A549 (cell line): ENCODE measurements around the gene GBX2. TPM values are rescaled to one million over a fixed set of nuclear protein-coding genes. Genes with fewer than 3 reads are reported as not detected.

Experiments used
- ATAC-seq, 2 experiments: fragments of 200-7000 bp in 1 of 2; fragments of >200 bp in 1 of 2; cut with Nextera tagmentation in 1 of 2; cut with Tn5 transposase in 1 of 2; 3 replicates each; pipeline versions ENCODE4 v1.8.0 to v1.9.1; 2018 to 2020; ENCODE audit warnings: mild to moderate bottlenecking in 1 of 2, moderate library complexity in 1 of 2
- CTCF ChIA-PET: fragments of 300-600 bp; sonication (Branson Sonifier 250); formaldehyde crosslinking; extraction: SDS; loops from one replicate; lab custom pipeline; 2021; ENCODE audit warnings: antibody characterized with exemption, inconsistent platforms; lab: Yijun Ruan, JAX
- POLR2A ChIA-PET: fragments of 350-600 bp; formaldehyde crosslinking; extraction: SDS; loops from one replicate; lab custom pipeline; 2021; ENCODE audit warnings: antibody characterized with exemption, inconsistent platforms; lab: Yijun Ruan, JAX
- DNase-seq, 2 experiments: peaks; one replicate each; pipeline versions ENCODE4 v3.0.0 to v3.0.0-alpha.2; 2011 to 2016; ENCODE audit warnings: low read depth in 1 of 2, low spot score in 1 of 2
- FAIRE-seq: peaks from 2 replicates; lab custom pipeline; 2011; peaks lifted over from hg19 to GRCh38; lab: Jason Lieb, UNC
- H3K27ac ChIP-seq, 2 experiments: fragments of >200 bp; sonication (Bioruptor Twin); formaldehyde crosslinking; 3 replicates each; pipeline ENCODE4 v1.5.1; 2016 to 2017
- H3K4me1 ChIP-seq: fragments of >200 bp; sonication (Bioruptor Twin); formaldehyde crosslinking; 3 replicates; pipeline ENCODE4 v1.6.1; 2016
- H3K4me2 ChIP-seq: fragments of >200 bp; sonication (Bioruptor Twin); formaldehyde crosslinking; 3 replicates; pipeline ENCODE4 v1.6.1; 2016
- H3K4me3 ChIP-seq: fragments of >200 bp; sonication (Bioruptor Twin); formaldehyde crosslinking; 3 replicates; pipeline ENCODE4 v1.5.1; 2016
- H3K9me3 ChIP-seq: fragments of >200 bp; sonication (Bioruptor Twin); formaldehyde crosslinking; 3 replicates; pipeline ENCODE4 v1.6.1; 2016
- ATOH8 ChIP-seq: fragments of 250-450 bp; sonication (Bioruptor Pico); IDR thresholded peaks from 2 replicates; pipeline ENCODE4 v1.5.0; 2020; ENCODE audit warnings: low read depth, mild to moderate bottlenecking, moderate library complexity
- BHLHE40 ChIP-seq: IDR thresholded peaks from 2 replicates; pipeline ENCODE4 v1.6.1; 2012; ENCODE audit warnings: low read depth, low read length, inconsistent platforms
- CBX2 ChIP-seq: fragments of 200-600 bp; sonication (generic); IDR thresholded peaks from 2 replicates; pipeline ENCODE4 v1.6.1; 2016; ENCODE audit warnings: low read depth, mild to moderate bottlenecking, borderline replicate concordance
- CEBPB ChIP-seq, 2 experiments: fragments of >200 bp in 1 of 2; sonication (Bioruptor Twin) in 1 of 2; formaldehyde crosslinking in 1 of 2; IDR thresholded peaks; 2 replicates each; pipeline ENCODE4 v1.6.1; 2012 to 2016
- CHD4 ChIP-seq: fragments of 200-600 bp; sonication (generic); IDR thresholded peaks from 2 replicates; pipeline ENCODE4 v1.6.1; 2016; ENCODE audit warnings: antibody characterized with exemption, mild to moderate bottlenecking, borderline replicate concordance
- CTCF ChIP-seq: fragments of >200 bp; sonication (Bioruptor Twin); formaldehyde crosslinking; IDR thresholded peaks from 3 replicates; pipeline ENCODE4 v1.5.1; 2016
- ELK1 ChIP-seq: fragments of 150-350 bp; IDR thresholded peaks from 2 replicates; pipeline ENCODE4 v1.6.1; 2014; ENCODE audit warnings: low read depth, mild to moderate bottlenecking, low read length
- FOXS1 ChIP-seq: fragments of 250-450 bp; sonication (Bioruptor Pico); IDR thresholded peaks from 2 replicates; pipeline ENCODE4 v1.5.0; 2020; ENCODE audit warnings: mild to moderate bottlenecking, moderate library complexity
- GATA3 ChIP-seq: IDR thresholded peaks from 2 replicates; pipeline ENCODE4 v1.6.1; 2012; ENCODE audit warnings: borderline replicate concordance
- HDAC2 ChIP-seq: fragments of 200-600 bp; sonication (generic); IDR thresholded peaks from 2 replicates; pipeline ENCODE4 v1.6.1; 2016
- HOXB13 ChIP-seq: fragments of 250-450 bp; sonication (Bioruptor Pico); IDR thresholded peaks from 2 replicates; pipeline ENCODE4 v1.5.0; 2020; ENCODE audit warnings: low read depth, mild to moderate bottlenecking, moderate library complexity
- JUN ChIP-seq, 2 experiments: fragments of >200 bp; sonication (Bioruptor Twin); formaldehyde crosslinking; IDR thresholded peaks; 2 replicates in 1 of 2; 3 replicates in 1 of 2; pipeline ENCODE4 v1.6.1; 2016 to 2017
- KDM1A ChIP-seq: fragments of 200-600 bp; sonication (generic); IDR thresholded peaks from 2 replicates; pipeline ENCODE4 v1.6.1; 2016; ENCODE audit warnings: low read depth, mild to moderate bottlenecking
- MAX ChIP-seq: IDR thresholded peaks from 2 replicates; pipeline ENCODE4 v1.6.1; 2012
- MYC ChIP-seq: IDR thresholded peaks from 2 replicates; pipeline ENCODE4 v1.6.1; 2012; ENCODE audit warnings: mild to moderate bottlenecking, inconsistent platforms, low read length, improper control_type of control experiment, borderline replicate concordance
- NFE2L2 ChIP-seq: fragments of 150-350 bp; conservative IDR thresholded peaks from 2 replicates; pipeline ENCODE4 v1.6.1; 2014; ENCODE audit warnings: low read length
- POLR2A ChIP-seq: IDR thresholded peaks from 2 replicates; pipeline ENCODE4 v1.6.1; 2012; ENCODE audit warnings: mild to moderate bottlenecking, low read length
- RAD21 ChIP-seq, 2 experiments: fragments of >200 bp in 1 of 2; sonication (Bioruptor Twin) in 1 of 2; formaldehyde crosslinking in 1 of 2; IDR thresholded peaks in 1 of 2; conservative IDR thresholded peaks in 1 of 2; 2 replicates in 1 of 2; 3 replicates in 1 of 2; pipeline ENCODE4 v1.6.1; 2012 to 2018; ENCODE audit warnings: inconsistent platforms in 1 of 2
- RARB ChIP-seq: fragments of 250-450 bp; sonication (Bioruptor Pico); IDR thresholded peaks from 2 replicates; pipeline ENCODE4 v1.8.0; 2021; ENCODE audit warnings: mild to moderate bottlenecking, moderate library complexity
- REST ChIP-seq: fragments of 200-600 bp; sonication (generic); IDR thresholded peaks from 2 replicates; pipeline ENCODE4 v1.6.1; 2016; ENCODE audit warnings: antibody characterized with exemption, mild to moderate bottlenecking, moderate library complexity
- TP53 ChIP-seq: fragments of 250-450 bp; sonication (Bioruptor Pico); IDR thresholded peaks from 2 replicates; pipeline ENCODE4 v1.5.0; 2021; ENCODE audit warnings: mild to moderate bottlenecking, moderate library complexity
- USF2 ChIP-seq: fragments of 450-650 bp; IDR thresholded peaks from 2 replicates; pipeline ENCODE4 v1.6.1; 2014; ENCODE audit warnings: antibody characterized with exemption
- ZNF302 ChIP-seq: fragments of 250-450 bp; sonication (Bioruptor Pico); IDR thresholded peaks from 2 replicates; pipeline ENCODE4 v1.9.0; 2021; ENCODE audit warnings: inconsistent platforms, mild to moderate bottlenecking, moderate library complexity
- ZSCAN20 ChIP-seq: fragments of 250-450 bp; sonication (Bioruptor Pico); IDR thresholded peaks from 2 replicates; pipeline ENCODE4 v1.8.0; 2022; ENCODE audit warnings: mild to moderate bottlenecking, moderate library complexity
- WGBS: methylation state at CpG from one replicate; pipeline ENCODE4 v1.1.6; 2017; ENCODE audit errors: missing lambda C conversion rate; 5-methylcytosine and 5-hydroxymethylcytosine counted together
- polyA plus RNA-seq, 4 experiments: library from polyadenylated mRNA; depleted of rRNA in 3 of 4; stranded (reverse); fragments of >200 nt; fragmentation: RNase III in 1 of 4; extraction: RNeasy Plus Mini Kit Qiagen cat#74134 plus additional on column Dnase treatment in 1 of 4; gene quantifications; 2 replicates in 3 of 4; 3 replicates in 1 of 4; pipeline ENCODE4 v1.2.3, GENCODE V29; 2011 to 2017

GBX2 gene
- polyA plus RNA-seq, 2 of the 4 experiments (the other 2 are of a cell fraction), result 1.2 to 1.9 TPM

GRCh38 chr2:236119476-236119875, 48.7 kb downstream of the GBX2 start:
- no peaks in the 10 kb centered on the region for H3K9me3 ChIP-seq
- H3K27ac ChIP-seq, result no peak overlapping the region
- ChIA-PET CTCF (interaction anchor here (1.2 kb wide), 1 partner anchor 59 kb away, joined by 4 read pairs; no protein-coding TSS in a partner anchor), POLR2A (no interaction called here)
- no peak overlapping the region for H3K4me2 ChIP-seq
- no peak for ATAC-seq
- peaks cover 7% of the 10 kb centered on the region; the same call in 2 of the 3 replicates for H3K4me1 ChIP-seq
- no peak for DNase-seq
- 89% methylated on average over 11 of the region's 13 CpGs for WGBS
- no peak overlapping the region for H3K4me3 ChIP-seq
- no peak for FAIRE-seq
- TF ChIP-seq ZSCAN20 (CRISPR knock-in tag), result no peak
- no peak for TF ChIP-seq RARB (CRISPR knock-in tag)
- no peak for TF ChIP-seq CEBPB (IDR thresholded peaks at IDR 0.05)
- no peak for TF ChIP-seq ZNF302 (CRISPR knock-in tag)
- no peak for TF ChIP-seq MAX

GRCh38 chr2:236119003-236119402, 49.2 kb downstream of the GBX2 start:
- CTCF ChIA-PET, result interaction anchor here (1.2 kb wide), 1 partner anchor 59 kb away, joined by 4 read pairs; no protein-coding TSS in a partner anchor

More at GRCh38 chr2:236119003-236119402, 49.2 kb downstream of the GBX2 start:
- no peaks in the 10 kb centered on the region for H3K9me3 ChIP-seq
- WGBS, result 100% methylated on average over 4 of the region's 4 CpGs
- ATAC-seq (no peak), DNase-seq (no peak)
- H3K4me2 ChIP-seq, result no peak overlapping the region
- H3K27ac ChIP-seq, result no peak overlapping the region
- POLR2A ChIA-PET, result no interaction called here
- H3K4me3 ChIP-seq, result no peak overlapping the region
- TF ChIP-seq KDM1A, result no peak
- no peak for TF ChIP-seq REST
- TF ChIP-seq CTCF, result no peak
- TF ChIP-seq ATOH8 (CRISPR knock-in tag), result no peak
- TF ChIP-seq CHD4, result no peak
- no peak for TF ChIP-seq USF2
- no peak for TF ChIP-seq BHLHE40
- TF ChIP-seq MYC, result no peak
- TF ChIP-seq GATA3, result no peak
- no peak for TF ChIP-seq RAD21 (conservative IDR thresholded peaks at IDR 0.05 in 1 of 2, IDR thresholded peaks at IDR 0.05 in 1 of 2)
- no peak for TF ChIP-seq NFE2L2
- TF ChIP-seq CBX2, result no peak
- no peak for TF ChIP-seq HOXB13
- no peak for TF ChIP-seq FOXS1 (CRISPR knock-in tag)
- no peak for TF ChIP-seq HDAC2
- no peak for TF ChIP-seq ELK1
- no peak for TF ChIP-seq MAX
- TF ChIP-seq POLR2A, result no peak
- no peak for TF ChIP-seq TP53 (CRISPR knock-in tag)
- TF ChIP-seq JUN (IDR thresholded peaks at IDR 0.05), result no peak
- TF ChIP-seq, all 56 proteins: peak for 0
- peaks cover 7% of the 10 kb centered on the region; the same call in 2 of the 3 replicates for H3K4me1 ChIP-seq
- no peak for FAIRE-seq
